ENCODE results near the gene ERICH6B. TPM values are rescaled to one million over a fixed set of nuclear protein-coding genes. Genes with fewer than 3 reads are reported as not detected.

Gene ERICH6B
- total RNA-seq, 1 donor from 2014 or later: not detected

GRCh38 chr13:45512098-45512496 lies 103.4 kb downstream of the ERICH6B start:
- Mint-ChIP-seq H3K27me3 (no peaks in the 10 kb centered on the region), H3K4me3 (ENCODE audit: low read depth) (no peak overlapping the region), H3K9me3 (ENCODE audit: low read depth) (no peaks in the 10 kb centered on the region), H3K27ac (peak overlapping the region; percentile 74), H3K4me1 (ENCODE audit: low read depth) (peaks cover 2% of the 10 kb centered on the region), H3K36me3 (ENCODE audit: insufficient read depth) (peaks cover 18% of the 10 kb centered on the region)
- TF ChIP-seq CTCF (IDR thresholded peaks at IDR 0.05; ENCODE audit: unreplicated experiment): no peak
- DNase-seq (ENCODE audit: low spot score, unreplicated experiment): no peak

- Mint-ChIP-seq H3K36me3 (ENCODE audit: insufficient read depth) (peaks cover 17% of the 10 kb centered on the region), H3K4me3 (ENCODE audit: low read depth) (no peak overlapping the region), H3K4me1 (ENCODE audit: low read depth) (peaks cover 2% of the 10 kb centered on the region), H3K27me3 (no peaks in the 10 kb centered on the region), H3K27ac (peak overlapping the region; percentile 10), H3K9me3 (ENCODE audit: low read depth) (no peaks in the 10 kb centered on the region)
- DNase-seq (ENCODE audit: low spot score, unreplicated experiment): no peak
- peak; percentile 87 for TF ChIP-seq CTCF (IDR thresholded peaks at IDR 0.05; ENCODE audit: unreplicated experiment)
Measured at GRCh38 chr13:45511310-45512097, 104.0 kb downstream of the ERICH6B start.

- Mint-ChIP-seq H3K36me3 (ENCODE audit: insufficient read depth) (peaks cover 18% of the 10 kb centered on the region), H3K27ac (no peak overlapping the region), H3K27me3 (no peaks in the 10 kb centered on the region), H3K9me3 (ENCODE audit: low read depth) (no peaks in the 10 kb centered on the region), H3K4me1 (ENCODE audit: low read depth) (peaks cover 2% of the 10 kb centered on the region), H3K4me3 (ENCODE audit: low read depth) (no peak overlapping the region)
- no peak for DNase-seq (ENCODE audit: low spot score, unreplicated experiment)
- TF ChIP-seq CTCF (IDR thresholded peaks at IDR 0.05; ENCODE audit: unreplicated experiment): no peak
Measured at GRCh38 chr13:45510672-45511071, 104.9 kb downstream of the ERICH6B start.

GRCh38 chr13:45508776-45509175 lies 106.8 kb downstream of the ERICH6B start:
- Mint-ChIP-seq H3K4me1 (ENCODE audit: low read depth) (peaks cover 2% of the 10 kb centered on the region), H3K27me3 (no peaks in the 10 kb centered on the region), H3K27ac (no peak overlapping the region), H3K9me3 (ENCODE audit: low read depth) (no peaks in the 10 kb centered on the region), H3K4me3 (ENCODE audit: low read depth) (no peak overlapping the region), H3K36me3 (ENCODE audit: insufficient read depth) (peaks cover 22% of the 10 kb centered on the region)
- no peak for DNase-seq (ENCODE audit: low spot score, unreplicated experiment)
- no peak for TF ChIP-seq CTCF (IDR thresholded peaks at IDR 0.05; ENCODE audit: unreplicated experiment)

GRCh38 chr13:45506811-45507210 lies 108.7 kb downstream of the ERICH6B start:
- peaks cover 23% of the 10 kb centered on the region for H3K36me3 Mint-ChIP-seq (ENCODE audit: insufficient read depth)
- H3K27me3 Mint-ChIP-seq: no peaks in the 10 kb centered on the region
- H3K4me1 Mint-ChIP-seq (ENCODE audit: low read depth): peaks cover 2% of the 10 kb centered on the region

More at GRCh38 chr13:45506811-45507210, 108.7 kb downstream of the ERICH6B start:
- H3K9me3 Mint-ChIP-seq (ENCODE audit: low read depth): no peaks in the 10 kb centered on the region
- no peak for TF ChIP-seq CTCF (IDR thresholded peaks at IDR 0.05; ENCODE audit: unreplicated experiment)
- no peak overlapping the region for H3K4me3 Mint-ChIP-seq (ENCODE audit: low read depth)
- no peak overlapping the region for H3K27ac Mint-ChIP-seq
- no peak for DNase-seq (ENCODE audit: low spot score, unreplicated experiment)
